ENCODE measurements around the gene DOC2A.

Gene DOC2A

GRCh38 chr16:30003670-30004423, 7.0 kb downstream of the DOC2A start:
- DNase-seq = no peak

- no peak for DNase-seq
These were observed 8.0 kb downstream of the DOC2A start for GRCh38 chr16:30002614-30003346.

- DNase-seq = no peak
These were observed 9.8 kb downstream of the DOC2A start for GRCh38 chr16:30000735-30001631.

GRCh38 chr16:29999605-30000004, 11.2 kb downstream of the DOC2A start:
- no peak for DNase-seq

- no peak for DNase-seq
These were observed 14.0 kb downstream of the DOC2A start for GRCh38 chr16:29996766-29997250.

GRCh38 chr16:29995911-29996765, 14.7 kb downstream of the DOC2A start, which contains the start of gene INO80E:
Gene INO80E (plus strand): TSS chr16:29996241. CDS start chr16:29996311, 70 bp downstream.
- DNase-seq = peak; percentile 98

- DNase-seq = peak; percentile 87 to 88
These were observed 15.4 kb downstream of the DOC2A start, which contains the start of gene HIRIP3 for GRCh38 chr16:29995324-29995910. Gene HIRIP3 (minus strand): TSS chr16:29995617. CDS start chr16:29995605, 12 bp downstream.

- DNase-seq = peak in 1 of 2 donors; percentile 77
These were observed 16.1 kb downstream of the DOC2A start for GRCh38 chr16:29994600-29995323.

- DNase-seq = no peak
These were observed 16.8 kb downstream of the DOC2A start for GRCh38 chr16:29993903-29994599.

GRCh38 chr16:29993191-29993902, 17.5 kb downstream of the DOC2A start:
- DNase-seq = no peak

GRCh38 chr16:29992344-29992967, 18.4 kb downstream of the DOC2A start:
- DNase-seq = no peak

GRCh38 chr16:29991571-29991904, 19.3 kb downstream of the DOC2A start:
- no peak for DNase-seq

- no peak for DNase-seq
These were observed 19.8 kb downstream of the DOC2A start for GRCh38 chr16:29990883-29991570.

GRCh38 chr16:29990034-29990433, 20.8 kb downstream of the DOC2A start:
- DNase-seq = no peak

- DNase-seq = no peak
These were observed 21.5 kb downstream of the DOC2A start for GRCh38 chr16:29989111-29989858.

- no peak for DNase-seq
These were observed 22.3 kb downstream of the DOC2A start for GRCh38 chr16:29988346-29989075.
